HG03571 (cell line): Measurements from ENCODE around the gene P2RY6.

Source experiments
- ATAC-seq: cut with Tn5 transposase; IDR thresholded peaks from one replicate; pipeline ENCODE4 v1.9.1; 2021; ENCODE audit not compliant: unreplicated experiment

P2RY6 gene

DNA sequence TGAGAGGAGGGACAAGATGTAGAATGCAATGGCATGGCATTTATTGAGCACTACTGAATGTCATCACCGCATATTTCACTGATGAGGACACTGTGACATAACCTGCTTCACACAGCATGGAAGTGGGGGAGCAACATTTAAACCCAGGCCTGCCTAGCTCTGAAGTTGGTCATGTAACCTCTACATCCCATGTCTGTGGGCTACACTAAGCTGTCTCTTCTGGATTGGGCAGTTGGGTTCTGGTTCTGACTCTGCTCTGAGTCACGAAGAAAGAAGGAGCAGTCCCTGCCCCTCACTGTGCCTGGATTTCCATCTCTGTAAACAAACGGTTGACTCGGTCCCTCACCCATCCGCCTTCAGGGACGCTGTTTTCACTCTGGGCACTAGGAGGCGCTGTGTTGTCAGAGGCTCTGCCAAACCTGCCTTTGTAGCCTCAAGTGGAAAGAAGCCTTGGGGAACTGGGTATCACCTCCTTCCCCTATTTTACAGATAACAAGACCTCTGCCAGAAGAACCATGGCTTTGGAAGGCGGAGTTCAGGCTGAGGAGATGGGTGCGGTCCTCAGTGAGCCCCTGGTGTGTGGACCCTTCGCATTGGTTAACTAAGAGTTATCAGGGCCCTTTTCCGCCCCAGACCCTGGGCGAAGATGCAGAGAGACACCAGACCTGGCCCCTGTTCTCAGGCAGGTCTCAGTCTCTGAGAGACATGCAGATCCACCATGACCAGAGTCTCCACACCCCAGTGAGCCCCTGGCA, 23.3 kb downstream of the P2RY6 start:
- ATAC-seq = no peak

DNA sequence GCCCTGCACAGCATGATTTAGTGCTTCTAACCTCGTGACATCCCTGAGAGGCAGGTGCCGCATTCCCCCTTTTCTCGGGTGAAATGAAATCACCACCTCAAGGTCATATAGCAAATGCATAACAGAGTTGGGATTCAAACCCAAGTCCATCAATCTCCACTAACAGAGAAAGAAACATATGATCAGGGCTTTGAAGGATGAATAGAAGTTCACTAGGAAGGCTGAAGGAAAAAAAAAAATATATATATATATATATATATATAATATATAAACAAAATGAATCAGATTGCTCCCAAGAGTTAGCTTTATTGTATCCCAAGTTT, 23.8 kb downstream of the P2RY6 start:
- no peak for ATAC-seq

DNA sequence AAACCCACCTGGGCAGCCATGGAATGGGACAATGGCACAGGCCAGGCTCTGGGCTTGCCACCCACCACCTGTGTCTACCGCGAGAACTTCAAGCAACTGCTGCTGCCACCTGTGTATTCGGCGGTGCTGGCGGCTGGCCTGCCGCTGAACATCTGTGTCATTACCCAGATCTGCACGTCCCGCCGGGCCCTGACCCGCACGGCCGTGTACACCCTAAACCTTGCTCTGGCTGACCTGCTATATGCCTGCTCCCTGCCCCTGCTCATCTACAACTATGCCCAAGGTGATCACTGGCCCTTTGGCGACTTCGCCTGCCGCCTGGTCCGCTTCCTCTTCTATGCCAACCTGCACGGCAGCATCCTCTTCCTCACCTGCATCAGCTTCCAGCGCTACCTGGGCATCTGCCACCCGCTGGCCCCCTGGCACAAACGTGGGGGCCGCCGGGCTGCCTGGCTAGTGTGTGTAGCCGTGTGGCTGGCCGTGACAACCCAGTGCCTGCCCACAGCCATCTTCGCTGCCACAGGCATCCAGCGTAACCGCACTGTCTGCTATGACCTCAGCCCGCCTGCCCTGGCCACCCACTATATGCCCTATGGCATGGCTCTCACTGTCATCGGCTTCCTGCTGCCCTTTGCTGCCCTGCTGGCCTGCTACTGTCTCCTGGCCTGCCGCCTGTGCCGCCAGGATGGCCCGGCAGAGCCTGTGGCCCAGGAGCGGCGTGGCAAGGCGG, 24.5 kb downstream of the P2RY6 start:
- ATAC-seq = no peak

DNA sequence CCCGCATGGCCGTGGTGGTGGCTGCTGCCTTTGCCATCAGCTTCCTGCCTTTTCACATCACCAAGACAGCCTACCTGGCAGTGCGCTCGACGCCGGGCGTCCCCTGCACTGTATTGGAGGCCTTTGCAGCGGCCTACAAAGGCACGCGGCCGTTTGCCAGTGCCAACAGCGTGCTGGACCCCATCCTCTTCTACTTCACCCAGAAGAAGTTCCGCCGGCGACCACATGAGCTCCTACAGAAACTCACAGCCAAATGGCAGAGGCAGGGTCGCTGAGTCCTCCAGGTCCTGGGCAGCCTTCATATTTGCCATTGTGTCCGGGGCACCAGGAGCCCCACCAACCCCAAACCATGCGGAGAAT, 25.1 kb downstream of the P2RY6 start:
- no peak for ATAC-seq

DNA sequence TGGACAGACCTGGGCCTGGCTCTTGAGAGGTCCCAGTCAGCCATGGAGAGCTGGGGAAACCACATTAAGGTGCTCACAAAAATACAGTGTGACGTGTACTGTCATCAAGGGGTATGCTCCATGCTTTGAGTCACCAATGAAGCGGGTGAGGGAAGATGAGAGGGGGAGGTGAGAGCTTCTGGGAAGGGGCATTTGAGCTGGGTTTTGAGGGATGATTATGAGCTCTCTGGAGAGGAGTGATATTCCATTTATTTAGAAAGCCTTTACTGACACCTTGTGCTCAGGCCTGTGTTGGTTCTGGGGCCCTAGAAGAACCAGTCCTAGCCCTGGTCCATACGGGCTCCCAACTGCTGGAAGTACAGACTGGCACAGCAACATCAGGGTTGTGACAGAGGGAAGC, 25.6 kb downstream of the P2RY6 start:
- ATAC-seq = no peak

DNA sequence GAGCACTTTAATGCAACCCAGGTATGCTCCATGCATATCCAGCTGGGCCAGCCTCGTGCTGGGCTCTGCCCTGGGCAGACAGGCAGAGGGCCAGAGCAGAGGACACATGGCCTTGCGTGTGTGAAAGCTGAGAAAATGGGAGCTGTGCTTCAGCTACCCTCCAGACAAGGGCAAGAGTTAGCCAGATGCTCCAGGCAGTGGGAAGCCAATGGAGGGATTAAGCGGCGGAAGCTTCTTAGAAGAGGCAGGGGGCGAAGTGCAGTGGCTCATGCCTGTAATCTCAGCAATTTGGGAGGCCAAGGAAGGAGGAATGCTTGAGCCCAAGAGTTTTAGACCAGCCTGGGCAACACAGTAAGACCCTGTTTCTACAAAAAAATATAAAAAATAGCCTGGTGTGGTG, 26.1 kb downstream of the P2RY6 start:
- no peak for ATAC-seq

DNA sequence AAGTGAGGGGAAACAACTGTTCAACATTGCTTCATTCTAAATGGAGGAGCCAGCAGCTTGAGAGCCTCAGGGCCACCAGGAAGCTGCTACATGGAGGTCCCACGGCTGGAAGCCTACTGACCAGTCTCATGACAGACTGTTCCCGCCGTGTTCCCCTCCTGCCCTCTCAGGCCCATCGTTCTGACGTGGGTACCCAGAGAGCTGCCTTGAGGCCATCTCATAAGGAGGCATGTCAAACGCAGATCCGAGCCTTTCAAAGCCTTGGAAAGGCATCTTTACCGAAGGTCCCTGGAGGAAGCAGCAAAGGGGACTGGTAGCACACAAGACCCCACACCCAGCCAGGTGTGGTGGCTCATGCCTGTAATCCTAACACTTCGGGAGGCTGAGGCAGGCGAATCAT, 27.6 kb downstream of the P2RY6 start:
- no peak for ATAC-seq

DNA sequence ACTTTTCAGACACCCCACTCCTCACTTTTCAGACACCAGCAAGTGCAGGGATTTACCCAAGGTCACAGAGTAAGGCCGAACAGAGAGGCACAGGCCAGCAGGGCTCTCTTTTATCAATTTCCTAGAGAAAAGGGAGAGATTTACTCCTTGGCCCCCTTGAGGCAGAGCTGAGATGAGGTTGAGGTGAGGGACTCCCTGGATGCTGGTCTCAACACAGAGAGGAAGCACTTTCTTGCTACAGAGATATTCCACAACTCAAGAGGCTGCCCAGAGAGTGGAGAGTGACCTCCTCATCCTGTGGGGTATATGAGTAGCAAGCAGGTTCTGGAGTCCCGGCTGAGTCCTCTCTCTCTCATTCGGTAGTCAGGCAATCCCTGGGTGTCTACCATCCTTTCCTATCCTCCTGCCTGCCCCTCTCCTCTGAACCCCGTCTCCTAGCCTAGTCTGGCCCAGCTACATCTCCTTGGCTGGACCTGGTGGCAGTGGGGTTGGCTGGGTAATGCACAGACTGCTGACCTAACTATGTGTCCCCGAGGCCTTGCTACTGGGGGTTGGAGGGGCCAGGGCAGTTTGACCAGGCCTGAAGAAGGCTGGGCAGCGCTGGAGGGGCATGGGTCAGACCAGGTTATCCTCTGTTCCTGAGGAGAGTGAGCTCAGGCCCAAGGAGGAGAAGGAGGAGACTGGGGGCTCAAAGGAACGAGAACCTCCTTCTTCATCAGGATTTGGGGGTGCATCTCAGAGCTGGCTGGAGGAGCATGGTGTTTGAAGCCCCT, 34.1 kb downstream of the P2RY6 start:
- ATAC-seq = no peak

DNA sequence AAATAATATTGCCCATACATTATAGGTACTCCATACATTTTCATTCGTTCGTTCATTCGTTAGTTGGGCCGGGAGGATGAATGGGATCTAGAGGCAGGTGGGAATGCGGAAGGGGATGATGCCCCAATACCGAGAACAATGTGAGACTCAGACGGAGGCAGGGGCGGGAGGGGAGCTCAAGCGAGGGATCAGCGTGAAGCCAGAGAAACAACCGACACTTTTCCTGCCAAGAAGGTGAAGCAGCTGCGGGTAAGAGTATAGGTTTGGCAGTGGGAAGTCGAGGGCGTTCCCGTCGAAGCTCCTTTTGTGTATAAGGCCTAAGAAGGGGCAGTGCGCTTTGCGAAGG, 34.8 kb downstream of the P2RY6 start:
- no peak for ATAC-seq

DNA sequence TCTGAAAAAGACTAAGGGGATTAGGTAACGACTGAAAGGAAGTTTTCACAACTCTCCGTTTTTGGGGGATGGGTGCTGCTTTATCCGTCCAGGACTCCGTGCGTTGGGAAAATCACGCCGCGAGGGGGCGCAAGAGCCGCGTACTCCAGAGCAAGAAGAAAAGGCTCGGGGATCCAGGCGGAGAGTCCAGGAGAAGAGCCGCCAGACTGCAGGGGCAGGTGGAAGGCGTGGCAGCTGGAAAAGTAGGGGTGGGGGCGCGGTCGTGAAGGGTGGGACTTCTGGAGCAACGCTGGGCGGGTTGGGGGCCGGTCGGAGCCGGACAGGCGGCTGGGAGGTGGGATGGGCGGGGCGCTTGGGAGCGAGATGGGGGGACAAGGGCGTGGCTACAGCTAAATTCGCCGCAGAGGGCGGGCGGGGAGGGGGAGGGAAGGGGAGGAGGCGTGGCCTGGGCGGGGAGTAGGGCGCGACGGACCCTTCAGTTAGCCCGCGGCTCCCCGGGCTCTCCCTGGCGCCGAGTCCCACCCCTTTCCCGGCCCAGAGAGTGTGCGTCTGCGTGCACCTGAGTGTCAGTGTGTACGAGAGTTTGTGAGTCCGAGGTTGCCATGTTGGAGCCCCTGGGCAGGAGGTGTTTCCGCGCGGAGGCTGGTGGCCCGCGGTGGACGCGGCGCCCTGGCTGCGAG, 35.3 kb downstream of the P2RY6 start:
- ATAC-seq = peak; percentile 63

DNA sequence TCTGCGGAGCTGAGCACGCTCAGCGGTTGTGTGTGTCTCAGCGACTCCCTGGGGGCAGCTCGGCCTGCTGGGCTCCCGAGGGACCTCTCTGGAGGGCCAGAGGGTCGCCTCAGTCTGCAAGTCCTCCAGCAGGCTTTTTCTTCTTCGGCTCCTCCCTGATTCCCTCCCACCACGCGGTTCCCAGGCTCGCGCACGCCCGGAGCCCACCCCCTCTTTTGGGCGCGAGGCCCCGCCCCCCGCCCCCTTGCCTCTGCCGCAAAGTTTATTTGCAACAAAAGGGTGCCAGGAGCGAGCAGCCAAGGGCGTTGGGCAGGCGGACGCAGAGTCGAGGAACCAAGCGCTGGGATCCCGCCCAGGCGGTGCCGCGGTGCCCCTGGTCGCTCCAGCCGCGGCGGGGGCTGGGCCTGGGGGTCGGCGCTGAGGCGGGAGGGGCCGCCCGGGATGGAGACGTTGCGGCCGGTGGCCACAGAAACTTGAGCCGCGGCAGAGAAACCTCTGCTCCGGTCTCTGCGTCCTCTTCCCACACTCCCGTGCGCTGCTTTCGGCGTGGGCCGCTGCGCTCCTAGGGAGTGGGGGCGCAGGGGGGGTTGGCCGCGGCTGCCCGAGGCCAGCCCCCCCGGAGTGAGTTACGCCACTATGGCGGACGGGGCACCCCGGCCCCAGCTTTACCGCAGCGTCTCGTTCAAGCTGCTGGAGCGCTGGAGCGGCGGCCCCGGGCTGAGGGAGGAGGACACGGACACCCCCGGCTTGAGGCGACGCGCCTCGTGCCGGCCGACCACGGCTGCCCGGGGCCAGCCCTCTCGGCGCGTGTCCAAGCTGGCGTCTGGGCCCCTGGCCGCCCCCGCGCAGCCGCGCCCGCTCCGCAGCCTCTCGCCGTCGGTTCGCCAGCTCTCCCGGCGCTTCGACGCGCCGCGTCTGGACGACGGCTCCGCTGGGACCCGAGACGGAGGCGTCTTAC, 36.1 kb downstream of the P2RY6 start, which contains the start of gene ARHGEF17:
Gene ARHGEF17 (plus strand): TSS at position 274 of the 958 bp plus-strand sequence. CDS start 363 bp downstream, at position 637.
- ATAC-seq = peak; percentile 14

DNA sequence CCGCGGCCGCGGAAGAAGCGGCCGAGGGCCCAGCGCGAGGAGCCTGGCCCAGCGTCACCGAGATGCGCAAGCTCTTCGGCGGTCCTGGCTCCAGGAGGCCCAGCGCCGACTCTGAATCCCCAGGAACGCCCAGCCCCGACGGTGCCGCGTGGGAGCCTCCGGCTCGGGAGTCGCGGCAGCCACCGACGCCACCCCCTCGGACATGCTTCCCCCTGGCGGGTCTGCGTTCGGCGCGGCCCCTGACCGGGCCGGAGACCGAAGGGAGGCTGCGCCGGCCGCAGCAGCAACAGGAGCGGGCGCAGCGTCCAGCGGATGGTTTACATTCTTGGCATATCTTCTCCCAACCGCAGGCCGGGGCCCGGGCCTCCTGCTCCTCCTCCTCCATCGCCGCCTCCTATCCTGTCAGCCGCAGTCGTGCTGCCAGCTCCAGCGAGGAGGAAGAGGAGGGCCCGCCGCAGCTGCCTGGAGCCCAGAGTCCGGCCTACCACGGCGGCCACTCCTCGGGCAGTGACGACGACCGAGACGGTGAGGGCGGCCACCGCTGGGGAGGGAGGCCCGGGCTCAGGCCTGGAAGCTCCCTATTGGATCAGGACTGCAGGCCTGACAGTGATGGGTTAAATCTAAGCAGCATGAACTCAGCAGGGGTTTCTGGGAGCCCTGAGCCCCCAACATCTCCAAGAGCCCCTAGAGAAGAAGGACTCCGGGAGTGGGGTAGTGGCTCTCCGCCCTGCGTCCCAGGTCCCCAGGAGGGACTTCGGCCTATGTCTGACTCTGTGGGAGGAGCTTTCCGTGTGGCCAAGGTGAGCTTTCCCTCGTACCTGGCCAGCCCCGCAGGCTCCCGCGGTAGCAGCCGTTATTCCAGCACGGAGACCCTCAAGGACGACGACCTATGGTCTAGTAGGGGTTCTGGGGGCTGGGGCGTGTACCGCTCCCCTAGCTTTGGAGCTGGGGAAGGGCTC, 37.1 kb downstream of the P2RY6 start:
- ATAC-seq = no peak

DNA sequence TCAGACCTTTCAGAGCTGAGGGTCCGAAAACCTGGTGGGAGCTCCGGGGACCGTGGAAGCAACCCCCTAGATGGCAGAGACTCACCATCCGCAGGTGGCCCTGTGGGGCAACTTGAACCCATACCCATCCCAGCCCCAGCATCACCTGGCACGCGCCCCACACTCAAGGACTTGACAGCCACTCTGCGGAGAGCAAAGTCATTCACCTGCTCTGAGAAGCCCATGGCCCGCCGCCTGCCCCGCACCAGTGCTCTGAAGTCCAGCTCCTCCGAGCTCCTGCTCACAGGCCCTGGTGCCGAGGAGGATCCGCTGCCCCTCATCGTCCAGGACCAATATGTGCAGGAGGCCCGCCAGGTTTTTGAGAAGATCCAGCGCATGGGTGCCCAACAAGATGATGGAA, 37.9 kb downstream of the P2RY6 start:
- no peak for ATAC-seq

DNA sequence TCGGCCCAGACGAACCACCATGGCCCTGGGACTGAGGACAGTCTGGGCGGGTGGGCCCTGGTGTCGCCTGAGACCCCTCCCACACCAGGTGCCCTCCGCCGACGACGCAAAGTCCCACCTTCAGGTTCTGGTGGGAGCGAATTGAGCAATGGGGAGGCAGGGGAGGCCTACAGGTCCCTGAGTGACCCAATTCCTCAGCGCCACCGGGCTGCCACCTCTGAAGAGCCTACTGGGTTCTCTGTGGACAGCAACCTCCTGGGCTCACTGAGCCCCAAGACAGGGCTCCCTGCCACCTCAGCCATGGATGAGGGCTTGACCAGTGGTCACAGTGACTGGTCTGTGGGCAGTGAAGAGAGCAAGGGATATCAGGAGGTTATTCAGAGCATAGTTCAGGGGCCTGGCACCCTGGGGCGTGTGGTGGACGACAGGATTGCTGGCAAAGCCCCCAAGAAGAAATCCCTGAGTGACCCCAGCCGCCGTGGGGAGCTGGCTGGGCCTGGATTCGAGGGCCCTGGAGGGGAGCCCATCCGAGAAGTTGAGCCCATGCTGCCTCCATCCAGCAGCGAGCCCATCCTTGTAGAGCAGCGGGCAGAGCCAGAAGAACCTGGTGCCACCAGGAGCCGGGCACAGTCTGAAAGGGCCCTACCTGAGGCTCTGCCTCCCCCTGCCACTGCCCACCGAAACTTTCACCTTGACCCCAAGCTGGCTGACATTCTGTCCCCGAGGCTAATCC, 38.7 kb downstream of the P2RY6 start:
- no peak for ATAC-seq

DNA sequence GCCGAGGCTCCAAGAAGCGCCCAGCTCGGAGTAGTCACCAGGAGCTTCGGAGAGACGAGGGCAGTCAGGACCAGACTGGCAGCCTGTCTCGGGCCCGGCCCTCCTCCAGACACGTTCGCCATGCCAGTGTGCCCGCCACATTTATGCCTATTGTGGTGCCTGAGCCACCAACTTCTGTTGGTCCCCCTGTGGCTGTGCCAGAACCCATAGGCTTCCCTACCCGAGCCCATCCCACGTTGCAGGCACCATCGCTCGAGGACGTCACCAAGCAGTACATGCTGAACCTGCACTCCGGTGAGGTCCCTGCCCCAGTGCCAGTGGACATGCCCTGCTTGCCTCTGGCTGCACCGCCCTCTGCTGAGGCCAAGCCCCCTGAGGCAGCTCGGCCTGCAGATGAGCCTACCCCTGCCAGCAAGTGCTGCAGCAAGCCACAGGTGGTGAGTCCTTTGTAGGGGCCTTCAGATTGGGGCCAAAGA, 39.3 kb downstream of the P2RY6 start:
- no peak for ATAC-seq

DNA sequence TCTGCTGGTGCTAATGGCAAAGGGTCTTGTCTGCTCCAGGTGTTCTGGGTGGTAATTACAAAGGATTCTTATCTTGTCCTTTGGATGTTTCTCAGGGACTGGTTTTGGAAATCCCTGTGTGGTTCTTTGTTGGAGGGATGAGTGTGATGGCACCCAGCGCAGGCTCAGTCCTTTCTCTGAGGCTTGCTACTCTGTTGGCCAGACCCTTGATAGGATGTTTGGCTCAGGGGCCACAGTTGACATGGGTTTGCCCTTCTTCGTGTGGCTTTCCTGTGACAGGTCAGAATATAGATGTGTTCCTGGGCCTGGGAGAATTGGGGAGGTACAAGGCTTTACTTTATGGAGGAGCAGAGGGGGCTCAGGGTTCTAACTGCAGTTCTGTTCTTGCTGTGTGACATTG, 39.9 kb downstream of the P2RY6 start:
- no peak for ATAC-seq

DNA sequence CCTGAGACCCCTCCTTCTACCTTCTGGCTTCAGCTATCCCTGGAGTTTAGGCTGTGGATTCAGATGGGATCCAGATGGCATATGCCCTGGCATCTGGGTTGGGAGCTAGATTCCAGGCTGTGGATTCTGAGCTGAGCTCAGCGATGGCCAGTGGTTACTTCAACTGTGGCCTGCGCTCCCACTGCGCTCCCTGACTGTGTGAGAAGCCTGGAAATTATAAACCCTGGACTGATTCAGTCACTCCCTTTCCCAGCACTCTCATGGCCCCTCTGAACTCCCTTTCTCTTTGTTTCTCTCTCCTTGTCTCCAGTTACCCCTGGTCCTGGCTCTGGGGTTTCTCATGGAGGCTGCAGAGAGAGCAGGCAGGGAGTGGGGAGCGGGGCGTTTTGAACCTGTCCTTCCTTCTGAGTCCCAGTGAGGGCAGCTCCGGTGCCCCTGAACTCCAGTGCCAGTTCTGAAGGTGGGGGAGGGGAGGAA, 40.8 kb downstream of the P2RY6 start:
- ATAC-seq = no peak

DNA sequence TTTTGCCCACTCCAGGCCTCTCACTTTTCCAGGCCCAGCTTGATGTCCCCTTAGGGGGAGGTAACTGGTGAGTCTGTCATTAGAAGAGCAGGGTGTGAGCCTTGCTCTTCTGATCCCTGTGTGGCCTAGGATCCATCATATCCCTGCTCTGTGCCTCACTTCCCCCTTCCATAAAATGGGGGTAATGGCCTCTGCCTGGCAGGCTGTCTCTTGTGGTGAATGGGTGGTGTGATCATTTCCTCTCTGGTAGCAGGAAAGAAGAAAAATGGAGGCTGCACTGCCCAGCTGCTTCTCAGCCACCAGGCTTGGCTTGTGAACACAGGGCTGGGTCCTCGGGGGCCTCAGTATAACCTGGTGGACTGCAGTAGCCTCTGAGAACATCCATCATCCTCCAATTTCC, 41.5 kb downstream of the P2RY6 start:
- ATAC-seq = no peak
